GM19328 (cell line): ENCODE measurements around the gene ODC1.
A peak's percentile ranks its signal among the peaks of the same experiment; 100 is the strongest.

ENCODE experiments used
- ATAC-seq: cut with Tn5 transposase; IDR thresholded peaks from one replicate; pipeline ENCODE4 v1.9.1; 2021; ENCODE audit warnings: mild to moderate bottlenecking, moderate library complexity; ENCODE audit not compliant: unreplicated experiment

Gene ODC1

DNA sequence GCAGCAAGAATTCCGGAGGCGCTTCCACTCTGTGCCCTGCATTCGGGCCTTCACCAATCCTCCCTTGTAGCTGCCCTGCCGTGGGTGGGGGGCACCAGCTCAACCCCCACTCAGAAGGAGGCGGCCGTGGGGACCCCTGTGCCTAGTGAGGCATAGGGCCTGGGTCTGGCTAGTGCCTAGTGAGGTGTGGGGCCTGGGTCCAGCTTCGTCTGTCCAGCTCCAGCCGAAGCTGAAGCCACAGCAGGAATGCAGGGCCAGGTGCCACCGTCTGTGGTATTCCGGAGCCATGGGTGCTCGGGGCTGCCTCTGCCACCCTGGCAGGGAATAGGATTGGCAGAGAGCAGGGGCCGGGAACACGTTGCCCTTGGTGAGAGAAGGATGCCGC is 12.3 kb downstream of the ODC1 start:
- ATAC-seq: no peak

- ATAC-seq: peak; percentile 54
Measured at GRCh38 chr2:10434886-10435819, 13.0 kb downstream of the ODC1 start.

DNA sequence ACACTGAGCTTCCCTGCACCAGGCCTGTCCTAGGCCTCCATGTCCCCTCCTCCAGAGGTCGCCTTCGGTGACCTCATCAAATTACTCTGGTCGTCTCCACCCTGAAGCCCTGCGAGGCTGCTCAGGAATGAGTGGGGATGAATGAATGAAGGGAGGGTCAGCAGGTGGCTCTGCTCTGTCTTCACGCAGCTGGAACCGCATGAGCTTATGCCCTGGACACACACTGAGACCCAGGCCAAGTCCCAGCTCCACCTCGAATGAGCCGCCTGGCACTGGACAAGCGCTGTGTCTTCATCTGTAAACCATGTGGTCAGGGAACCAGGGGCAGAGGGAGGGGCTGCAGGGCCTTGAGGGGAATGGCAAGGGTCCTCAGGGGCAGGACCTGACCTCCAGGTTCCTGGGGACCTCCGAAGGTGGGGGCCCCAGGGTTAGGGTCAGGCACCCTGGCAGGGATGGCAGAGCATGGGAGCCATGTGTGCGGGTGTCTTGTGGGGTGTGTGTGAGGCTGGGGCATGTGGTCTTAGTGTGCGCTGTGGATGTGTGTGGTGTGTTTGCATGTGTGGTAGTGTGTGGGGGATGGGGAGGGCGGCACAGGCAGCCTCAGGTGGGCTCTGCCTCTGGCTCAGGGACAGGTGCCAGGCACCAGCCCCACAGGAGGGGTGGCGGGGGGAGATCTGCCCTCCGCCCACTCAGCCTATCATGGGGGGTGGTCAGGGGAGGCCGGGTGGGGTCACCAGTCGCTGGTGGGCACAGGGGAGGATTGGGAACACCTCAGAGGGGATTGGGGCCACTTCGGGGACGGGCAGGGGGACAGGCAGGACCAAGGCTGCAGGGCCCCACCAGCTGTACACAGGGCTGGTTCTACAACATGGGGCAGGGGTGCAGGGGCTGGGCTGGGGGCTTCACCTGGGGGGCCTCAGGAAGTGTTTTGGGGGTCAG is 13.9 kb downstream of the ODC1 start:
- ATAC-seq: no peak

GRCh38 chr2:10433264-10433946 is 14.7 kb downstream of the ODC1 start:
- ATAC-seq: no peak

DNA sequence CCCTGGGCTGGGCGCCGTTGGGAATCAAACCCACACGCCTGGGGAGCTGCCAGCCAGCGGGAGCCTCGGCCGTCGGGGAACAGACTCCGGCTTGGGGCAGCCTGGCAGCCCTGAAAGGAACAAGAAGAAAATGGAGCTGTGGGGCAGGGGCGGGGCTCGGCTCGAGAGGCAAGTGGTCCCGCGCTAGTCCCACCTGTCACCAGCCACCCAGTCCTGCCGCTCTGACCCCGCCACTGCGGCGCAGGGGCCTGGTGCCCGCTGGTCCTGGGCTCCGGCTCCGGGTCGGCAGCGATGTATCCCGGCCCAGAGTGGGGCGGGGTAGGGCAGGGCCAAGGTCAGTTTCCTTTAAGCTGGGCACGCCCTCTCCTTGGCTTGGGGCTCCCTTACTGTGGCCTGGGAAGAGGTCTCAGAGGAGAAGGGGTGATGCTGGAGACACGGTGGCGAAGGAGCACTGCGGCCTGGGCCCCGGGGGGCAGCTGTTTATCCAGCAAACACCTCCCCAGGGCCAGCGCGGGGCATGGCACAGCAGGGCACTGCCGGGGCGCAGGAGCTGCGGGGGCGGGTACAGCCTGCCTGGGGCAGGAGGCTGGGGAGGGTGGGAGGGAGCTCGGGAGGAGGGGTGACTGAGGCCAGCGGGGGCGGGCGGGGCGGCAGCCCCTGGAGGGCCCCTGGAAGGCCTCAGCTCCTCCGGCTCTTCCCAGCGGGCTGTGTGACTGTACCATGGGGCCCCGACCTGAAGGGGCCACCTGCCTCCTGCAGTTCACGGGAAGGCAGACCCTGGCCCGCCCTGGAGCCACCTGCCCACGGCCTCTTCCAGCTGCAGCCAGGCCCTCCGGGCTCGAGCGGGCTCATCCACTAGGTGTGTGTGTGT is 15.6 kb downstream of the ODC1 start:
- ATAC-seq: no peak

GRCh38 chr2:10431797-10432196 is 16.3 kb downstream of the ODC1 start:
- ATAC-seq: no peak

GRCh38 chr2:10430886-10431622 is 17.1 kb downstream of the ODC1 start:
- ATAC-seq: no peak

DNA sequence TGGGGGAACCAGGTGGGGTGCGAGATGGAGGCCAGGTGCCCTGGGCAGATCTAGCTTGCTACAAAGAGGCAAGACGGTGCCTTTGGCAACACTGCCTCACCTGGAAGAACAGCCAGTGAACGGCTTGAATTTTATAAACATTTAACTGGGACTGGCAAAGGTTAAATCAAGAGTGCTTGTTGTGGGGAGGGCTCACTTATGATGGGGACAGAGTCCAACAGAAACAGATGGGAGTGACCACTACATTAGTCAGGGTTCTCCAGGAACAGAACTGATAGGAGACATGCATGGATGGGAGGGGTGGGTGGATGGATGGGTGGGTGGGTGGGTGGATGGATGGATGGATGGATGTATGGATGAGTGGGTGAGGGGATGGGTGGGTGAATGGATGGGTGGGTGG is 19.2 kb downstream of the ODC1 start:
- ATAC-seq: no peak

- ATAC-seq: no peak
Measured at GRCh38 chr2:10428355-10428754, 19.8 kb downstream of the ODC1 start.

DNA sequence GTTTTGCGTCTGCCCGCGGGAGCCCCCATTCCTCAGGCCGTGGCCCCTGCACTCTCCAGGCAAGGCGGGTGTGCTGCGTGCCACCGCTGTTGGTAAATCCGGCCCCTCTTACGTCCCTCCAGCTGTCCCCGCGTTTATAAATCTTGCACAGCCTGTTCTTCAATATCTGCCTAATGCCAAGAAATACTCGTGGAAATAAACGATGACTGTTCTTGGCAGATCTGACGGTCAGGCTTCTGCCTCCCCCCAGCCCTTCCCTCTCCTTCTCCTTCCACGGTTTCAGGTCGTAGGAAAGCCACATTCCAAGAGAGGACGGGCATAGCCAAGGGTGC is 20.5 kb downstream of the ODC1 start:
- ATAC-seq: no peak

DNA sequence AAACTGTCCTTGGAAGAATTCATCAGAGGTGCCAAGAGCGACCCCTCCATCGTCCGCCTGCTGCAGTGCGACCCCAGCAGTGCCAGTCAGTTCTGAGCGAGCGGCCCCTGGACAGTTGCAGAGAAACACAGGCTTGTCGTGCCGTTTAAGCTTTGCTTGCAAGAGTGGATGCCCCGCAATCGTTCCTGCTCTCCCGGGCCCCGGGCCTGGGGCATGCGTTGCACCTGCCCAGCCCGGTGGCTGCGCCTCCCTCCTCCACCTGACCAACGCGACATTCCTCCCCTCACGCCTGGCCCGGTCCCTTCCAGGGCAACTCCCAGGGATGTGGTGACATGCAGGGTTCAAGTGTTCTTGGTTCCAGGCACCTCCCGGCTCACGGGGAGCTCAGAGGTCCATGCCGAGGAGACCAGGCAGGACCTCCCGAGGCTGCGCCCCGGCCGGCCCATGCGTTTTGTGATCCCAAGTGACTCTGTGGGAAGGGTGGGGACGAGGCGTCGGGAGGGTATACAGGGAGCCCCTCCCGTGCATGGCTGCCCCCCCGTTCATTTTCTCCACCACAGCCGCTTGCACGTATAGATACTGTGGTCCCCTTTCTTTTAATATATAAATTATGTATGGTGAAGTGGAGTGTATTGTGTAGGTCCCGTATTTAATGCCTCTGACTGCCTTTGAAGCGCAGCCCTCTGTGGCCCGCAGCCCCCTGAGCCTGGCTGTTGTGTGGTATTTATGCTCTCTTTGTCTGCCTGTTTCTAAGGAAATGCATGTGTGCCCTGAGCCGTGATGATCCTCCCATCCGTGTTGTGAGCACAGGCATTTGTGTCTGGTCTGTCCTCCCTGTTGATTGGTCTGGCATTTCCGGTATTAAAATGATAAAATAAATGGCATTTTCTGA is 21.2 kb downstream of the ODC1 start:
- ATAC-seq: no peak

DNA sequence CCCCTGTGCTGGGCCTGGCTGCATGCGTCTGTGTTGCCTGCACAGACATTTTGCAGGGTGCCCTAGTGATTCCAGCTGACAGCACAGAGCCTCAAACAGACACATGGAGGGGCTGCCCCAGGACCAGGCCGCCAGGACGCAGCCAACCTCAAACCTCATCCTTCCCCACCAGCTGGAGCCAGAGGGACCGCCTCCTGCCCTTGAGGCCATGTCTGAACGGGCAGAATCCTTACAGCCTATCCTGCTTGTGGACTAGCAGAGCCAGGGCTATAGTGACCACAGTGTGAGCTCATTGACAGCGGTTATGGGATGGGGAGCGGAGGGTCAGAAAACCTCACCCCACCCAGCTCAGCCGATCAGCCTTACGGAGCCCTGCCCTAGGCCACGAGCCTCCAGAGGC is 22.4 kb downstream of the ODC1 start:
- no peak for ATAC-seq

- no peak for ATAC-seq
Measured at GRCh38 chr2:10424916-10425505, 23.1 kb downstream of the ODC1 start.

DNA sequence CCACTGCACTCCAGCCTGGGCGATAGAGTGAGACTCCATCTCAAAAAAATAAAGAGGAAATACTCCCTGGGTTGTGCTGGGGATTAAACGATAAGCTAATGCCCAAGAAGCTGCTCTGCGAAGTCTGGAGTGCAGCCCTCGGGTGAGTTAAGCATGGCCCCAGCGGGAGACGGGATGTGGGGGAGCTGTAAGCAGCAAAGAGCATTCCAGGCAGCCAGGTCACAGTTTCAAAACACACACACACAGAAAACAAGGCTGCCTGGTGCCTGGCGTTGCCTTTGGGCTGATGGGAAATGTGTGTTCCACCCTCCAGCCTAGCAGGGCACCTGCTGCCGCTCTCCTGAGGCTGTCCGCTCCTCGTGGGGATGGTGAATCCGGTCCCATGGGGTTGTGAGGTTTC is 24.1 kb downstream of the ODC1 start:
- ATAC-seq: no peak

- no peak for ATAC-seq
Measured at GRCh38 chr2:10423400-10423774, 24.7 kb downstream of the ODC1 start.

- no peak for ATAC-seq
Measured at GRCh38 chr2:10422732-10423399, 25.3 kb downstream of the ODC1 start.

DNA sequence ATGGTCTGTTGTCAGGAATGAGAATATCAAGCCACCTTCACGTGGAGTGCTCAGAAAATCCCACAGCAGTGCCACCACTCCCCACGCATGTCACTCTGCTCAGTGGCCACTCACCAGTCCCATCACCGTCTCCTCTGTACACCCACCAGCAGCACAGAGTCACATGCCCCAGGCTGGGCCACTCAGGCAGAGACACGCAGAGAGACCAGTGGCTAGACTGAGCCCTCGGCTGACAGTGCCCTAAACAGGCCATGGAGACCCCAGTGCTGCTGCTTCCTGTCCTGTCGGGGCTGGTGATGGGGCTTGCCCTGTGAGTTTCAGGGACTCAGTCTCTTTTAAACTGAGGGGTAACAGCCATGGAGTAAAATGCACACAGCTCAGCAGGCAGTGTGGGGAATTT is 25.9 kb downstream of the ODC1 start:
- no peak for ATAC-seq
